WERI-Rb-1 (cell line): ENCODE measurements around the gene QRFP.
A peak's percentile ranks its signal among the peaks of the same experiment; 100 is the strongest.

Experiments
- DNase-seq: peaks from one replicate; pipeline ENCODE4 v3.0.0-alpha.2; 2020
- H3K27ac ChIP-seq: fragments of 250-450 bp; sonication (Bioruptor Pico); 2 replicates; pipeline ENCODE4 v1.5.1; 2020; ENCODE audit warnings: mild to moderate bottlenecking, moderate library complexity
- H3K27me3 ChIP-seq: fragments of 250-450 bp; sonication (Bioruptor Pico); 2 replicates; pipeline ENCODE4 v1.5.1; 2021; ENCODE audit warnings: mild to moderate bottlenecking, low read depth, moderate library complexity; ENCODE audit not compliant: insufficient read depth, severe bottlenecking
- H3K36me3 ChIP-seq: fragments of 250-450 bp; sonication (Bioruptor Pico); 2 replicates; pipeline ENCODE4 v1.5.1; 2020; ENCODE audit warnings: mild to moderate bottlenecking, moderate library complexity
- H3K4me3 ChIP-seq: 2 replicates; pipeline ENCODE4 v1.5.1; 2011; ENCODE audit warnings: low read depth, mild to moderate bottlenecking, control low read depth, low read length
- H3K9me3 ChIP-seq: fragments of 250-450 bp; sonication (Bioruptor Pico); 2 replicates; pipeline ENCODE4 v1.5.1; 2021; ENCODE audit warnings: mild to moderate bottlenecking, moderate library complexity; ENCODE audit not compliant: severe bottlenecking
- TF ChIP-seq, protein P1 (sequence below): IDR thresholded peaks from 2 replicates; pipeline ENCODE4 v1.5.1; 2011; ENCODE audit warnings: low read depth, mild to moderate bottlenecking, control low read depth, inconsistent platforms, low read length

Gene QRFP

GRCh38 chr9:130885484-130886375, 10.9 kb downstream of the QRFP start:
- H3K27me3 ChIP-seq, result no peaks in the 10 kb centered on the region
- DNase-seq, result no peak
- peak overlapping the region; percentile 53 for H3K27ac ChIP-seq
- no peaks in the 10 kb centered on the region for H3K9me3 ChIP-seq
- no peak overlapping the region for H3K4me3 ChIP-seq
- TF ChIP-seq, protein P1, sequence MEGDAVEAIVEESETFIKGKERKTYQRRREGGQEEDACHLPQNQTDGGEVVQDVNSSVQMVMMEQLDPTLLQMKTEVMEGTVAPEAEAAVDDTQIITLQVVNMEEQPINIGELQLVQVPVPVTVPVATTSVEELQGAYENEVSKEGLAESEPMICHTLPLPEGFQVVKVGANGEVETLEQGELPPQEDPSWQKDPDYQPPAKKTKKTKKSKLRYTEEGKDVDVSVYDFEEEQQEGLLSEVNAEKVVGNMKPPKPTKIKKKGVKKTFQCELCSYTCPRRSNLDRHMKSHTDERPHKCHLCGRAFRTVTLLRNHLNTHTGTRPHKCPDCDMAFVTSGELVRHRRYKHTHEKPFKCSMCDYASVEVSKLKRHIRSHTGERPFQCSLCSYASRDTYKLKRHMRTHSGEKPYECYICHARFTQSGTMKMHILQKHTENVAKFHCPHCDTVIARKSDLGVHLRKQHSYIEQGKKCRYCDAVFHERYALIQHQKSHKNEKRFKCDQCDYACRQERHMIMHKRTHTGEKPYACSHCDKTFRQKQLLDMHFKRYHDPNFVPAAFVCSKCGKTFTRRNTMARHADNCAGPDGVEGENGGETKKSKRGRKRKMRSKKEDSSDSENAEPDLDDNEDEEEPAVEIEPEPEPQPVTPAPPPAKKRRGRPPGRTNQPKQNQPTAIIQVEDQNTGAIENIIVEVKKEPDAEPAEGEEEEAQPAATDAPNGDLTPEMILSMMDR, result no peak
- peaks cover 100% of the 10 kb centered on the region for H3K36me3 ChIP-seq

GRCh38 chr9:130884542-130885483, 11.8 kb downstream of the QRFP start:
- no peak overlapping the region for H3K27ac ChIP-seq
- no peaks in the 10 kb centered on the region for H3K9me3 ChIP-seq
- H3K4me3 ChIP-seq, result no peak overlapping the region
- TF ChIP-seq, protein P1, result no peak
- H3K27me3 ChIP-seq, result no peaks in the 10 kb centered on the region
- peaks cover 100% of the 10 kb centered on the region for H3K36me3 ChIP-seq
- no peak for DNase-seq

GRCh38 chr9:130884111-130884531, 12.5 kb downstream of the QRFP start:
- DNase-seq, result no peak
- H3K9me3 ChIP-seq, result no peaks in the 10 kb centered on the region
- H3K27me3 ChIP-seq, result no peaks in the 10 kb centered on the region
- no peak overlapping the region for H3K27ac ChIP-seq
- H3K4me3 ChIP-seq, result no peak overlapping the region
- peaks cover 100% of the 10 kb centered on the region for H3K36me3 ChIP-seq
- TF ChIP-seq, protein P1, result no peak

GRCh38 chr9:130883479-130883878, 13.1 kb downstream of the QRFP start:
- H3K36me3 ChIP-seq, result peaks cover 100% of the 10 kb centered on the region

DNA sequence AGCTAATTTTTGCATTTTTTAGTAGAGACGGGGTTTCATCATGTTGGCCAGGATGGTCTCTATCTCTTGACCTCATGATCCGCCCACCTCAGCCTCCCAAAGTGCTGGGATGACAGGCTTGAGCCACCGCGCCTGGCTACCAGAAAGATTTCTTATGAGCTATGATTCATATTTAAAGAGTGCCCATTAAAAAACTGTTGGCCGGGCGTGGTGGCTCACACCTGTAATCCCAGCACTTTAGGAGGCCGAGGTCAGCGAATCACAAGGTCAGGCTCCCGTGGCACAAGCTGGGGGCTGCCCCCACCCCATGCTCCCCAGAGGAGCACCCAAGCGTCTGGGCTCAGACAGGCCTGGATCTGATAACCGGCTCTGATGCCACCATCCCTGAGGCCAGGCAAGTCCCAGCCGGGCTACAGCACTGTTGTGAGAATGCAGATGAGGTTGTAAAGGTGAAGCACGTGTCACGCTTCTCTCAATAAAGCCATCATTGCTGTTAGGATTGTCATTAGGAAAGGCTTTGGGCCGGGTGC, 13.9 kb downstream of the QRFP start:
- no peak overlapping the region for H3K4me3 ChIP-seq
- no peak overlapping the region for H3K27ac ChIP-seq
- DNase-seq, result no peak
- H3K9me3 ChIP-seq, result no peaks in the 10 kb centered on the region
- TF ChIP-seq, protein P1, result no peak
- H3K27me3 ChIP-seq, result no peaks in the 10 kb centered on the region
- H3K36me3 ChIP-seq, result peaks cover 100% of the 10 kb centered on the region

More at GRCh38 chr9:130883479-130883878, 13.1 kb downstream of the QRFP start:
- no peak for DNase-seq
- no peak overlapping the region for H3K4me3 ChIP-seq
- H3K27me3 ChIP-seq, result no peaks in the 10 kb centered on the region
- no peak overlapping the region for H3K27ac ChIP-seq
- no peaks in the 10 kb centered on the region for H3K9me3 ChIP-seq
- TF ChIP-seq, protein P1, result no peak
